GF-D8 (cell line): Measurements from ENCODE around the gene GSTO1.
"Not testable (repeated sequence)": the region's sequence is repeated elsewhere in the genome, so short reads cannot be mapped to it uniquely, and the experiment has no call there.

Source experiments
- DNase-seq: peaks from one replicate; lab custom pipeline; 2025; lab: John Stamatoyannopoulos, UW

Gene GSTO1

DNA sequence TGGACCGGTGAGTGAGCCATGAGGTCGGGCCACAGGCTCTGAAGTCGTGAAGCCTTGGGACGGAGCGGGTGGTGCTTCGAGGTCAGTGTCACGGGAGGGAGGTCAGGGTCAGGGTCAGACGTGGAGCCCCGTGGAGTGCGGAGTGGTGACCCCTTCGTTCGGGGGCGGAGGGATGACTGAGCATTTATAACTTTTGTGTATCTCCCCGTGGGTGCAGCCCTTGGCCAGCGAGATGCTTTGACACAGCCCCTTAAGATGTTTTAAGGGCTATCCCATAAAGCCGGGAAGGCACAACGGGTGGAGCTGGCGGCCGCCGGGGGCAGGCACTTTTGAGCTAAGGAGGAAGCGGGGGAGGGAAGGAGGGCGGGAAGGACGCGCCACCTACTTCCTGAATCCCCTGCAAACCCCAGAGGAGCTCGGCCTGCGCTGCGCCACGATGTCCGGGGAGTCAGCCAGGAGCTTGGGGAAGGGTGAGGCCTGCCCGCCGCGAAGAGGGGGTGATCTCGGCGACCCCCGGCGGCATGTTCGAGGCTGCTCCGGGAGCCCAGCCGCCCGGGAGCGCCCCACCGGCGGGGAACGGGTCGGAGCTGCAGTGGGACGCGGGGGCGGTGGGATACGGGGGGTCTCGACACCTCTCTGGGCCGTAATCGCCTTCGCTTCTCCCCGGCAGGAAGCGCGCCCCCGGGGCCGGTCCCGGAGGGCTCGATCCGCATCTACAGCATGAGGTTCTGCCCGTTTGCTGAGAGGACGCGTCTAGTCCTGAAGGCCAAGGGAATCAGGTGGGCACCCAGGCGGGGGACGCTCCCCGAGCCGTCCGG lies at the start of gene GSTO1:
TSS of gene GSTO1 (plus strand) at position 400 of the 818 bp plus-strand sequence. CDS start at position 437, 37 bp downstream.
- peak; percentile 75 for DNase-seq

DNA sequence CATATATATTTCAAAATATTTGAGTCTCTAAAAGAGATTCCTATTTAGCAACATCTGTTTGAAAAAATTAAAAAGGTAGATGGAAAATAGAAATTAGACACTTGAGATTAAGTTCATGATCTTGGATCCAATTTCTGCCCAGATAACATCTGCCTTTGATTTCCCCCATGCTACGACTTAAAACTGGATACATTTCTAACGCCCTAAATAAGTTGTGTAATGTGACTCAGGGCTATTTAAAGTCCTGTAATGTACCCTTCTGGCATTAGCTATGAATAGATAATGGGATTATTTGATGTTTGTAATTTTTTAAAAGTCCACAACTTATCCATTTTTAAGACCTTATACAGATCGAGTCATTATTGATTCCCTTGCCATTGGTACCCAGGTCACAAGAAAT lies 46.0 kb upstream of the GSTO1 start:
- DNase-seq: no peak

DNA sequence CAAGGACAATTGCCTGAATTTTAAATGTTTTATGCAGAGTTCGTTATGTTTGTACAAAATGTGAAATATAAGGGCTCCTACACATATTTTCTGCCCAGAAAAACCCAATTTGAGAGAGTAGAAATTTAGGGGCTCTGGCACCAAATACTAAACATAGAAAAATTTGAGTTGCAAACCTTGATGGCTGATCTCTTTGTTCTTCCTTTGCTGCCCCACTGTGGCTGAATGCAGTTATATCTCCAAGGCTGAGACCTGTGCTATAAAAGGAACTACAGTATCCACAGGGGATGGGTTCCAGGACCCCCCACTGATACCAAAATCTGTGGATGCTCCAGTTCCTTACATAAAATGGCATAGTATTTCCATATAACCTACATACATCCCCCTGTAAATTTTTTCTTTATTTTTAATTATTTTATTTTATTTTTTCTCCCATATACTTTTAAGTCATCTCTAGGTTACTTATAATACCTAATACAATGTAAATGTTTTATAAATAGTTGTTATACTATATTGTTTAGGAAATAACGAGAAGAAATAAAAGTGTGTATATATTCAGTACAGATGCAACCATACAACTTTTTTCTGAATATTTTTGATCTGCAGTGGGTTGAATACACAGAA lies 45.0 kb upstream of the GSTO1 start:
- no peak for DNase-seq

DNA sequence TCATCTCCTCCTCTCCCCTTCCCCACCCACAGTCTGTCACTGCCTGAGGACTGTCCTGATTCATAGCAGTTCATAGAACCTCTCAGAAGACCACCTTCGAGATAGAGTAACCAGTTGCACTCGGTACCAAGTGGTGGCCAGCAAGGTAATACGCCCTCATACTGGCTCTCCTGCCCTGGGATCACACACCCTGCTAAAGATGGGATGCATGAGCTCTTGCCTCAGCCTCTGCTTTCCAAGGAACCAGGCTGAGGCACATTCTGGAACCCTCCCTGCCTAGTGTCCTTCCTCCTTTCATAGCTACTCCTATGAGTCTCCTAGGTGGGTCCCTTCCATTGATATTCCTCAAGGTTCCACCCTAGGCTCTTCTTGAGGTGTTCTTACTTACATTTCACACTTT lies 38.1 kb upstream of the GSTO1 start:
- DNase-seq: no peak

DNA sequence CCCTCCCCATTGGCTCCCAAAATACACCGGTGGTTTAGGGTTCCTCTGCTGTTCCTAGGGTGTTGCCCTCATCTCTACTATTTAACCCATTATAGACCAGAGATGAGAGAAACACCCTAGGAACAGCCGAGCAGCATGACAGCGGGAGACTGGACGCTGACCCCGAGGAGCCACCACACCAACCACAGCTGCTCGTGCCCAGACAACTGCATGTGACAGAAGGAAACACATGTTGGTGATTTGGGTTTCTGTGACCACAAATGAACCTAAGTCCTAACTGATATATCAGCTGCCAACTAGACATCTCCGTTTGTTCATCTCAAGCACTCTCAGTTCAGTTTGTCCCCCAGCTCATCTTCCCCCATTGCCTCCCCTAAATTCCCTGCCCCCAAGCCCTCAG lies 35.9 kb upstream of the GSTO1 start:
- peak; percentile 9 for DNase-seq

DNA sequence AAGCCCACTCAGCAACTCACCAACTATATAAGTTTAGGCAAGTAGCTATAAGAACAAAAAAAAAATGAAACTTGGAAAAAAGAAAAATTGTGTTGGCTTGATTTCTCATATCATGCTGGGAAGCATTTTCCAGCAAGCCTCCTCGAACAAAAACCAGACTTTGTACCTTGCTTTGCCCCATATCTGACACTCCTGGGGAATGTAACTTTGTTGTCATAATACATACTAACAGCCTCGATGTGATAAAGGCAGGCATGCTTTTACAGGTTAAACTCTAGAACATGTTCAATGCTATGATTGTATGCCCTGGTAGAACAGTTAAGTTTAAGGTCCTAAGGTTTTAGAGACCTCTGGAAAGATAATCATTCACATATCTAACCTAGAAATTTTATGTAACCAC lies 34.2 kb upstream of the GSTO1 start:
- DNase-seq: no peak

DNA sequence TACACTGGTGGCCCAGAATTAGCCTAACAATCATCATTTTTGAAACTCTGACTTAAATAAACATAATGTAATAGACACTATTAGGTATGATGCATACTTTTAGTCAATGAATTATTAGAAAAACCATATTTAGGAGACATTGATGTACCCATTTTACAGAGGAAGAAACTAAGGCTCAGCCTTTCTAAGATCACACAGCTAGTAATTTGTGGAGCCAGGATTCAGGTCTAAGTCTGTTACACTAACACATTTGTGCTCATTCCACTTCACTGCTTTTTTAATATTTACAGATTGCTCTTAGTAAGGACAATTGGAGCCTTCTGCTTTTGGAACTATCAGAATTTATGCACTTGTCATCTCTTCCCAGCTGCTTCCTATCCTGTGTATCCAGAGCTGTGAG lies 31.4 kb upstream of the GSTO1 start:
- no peak for DNase-seq

DNA sequence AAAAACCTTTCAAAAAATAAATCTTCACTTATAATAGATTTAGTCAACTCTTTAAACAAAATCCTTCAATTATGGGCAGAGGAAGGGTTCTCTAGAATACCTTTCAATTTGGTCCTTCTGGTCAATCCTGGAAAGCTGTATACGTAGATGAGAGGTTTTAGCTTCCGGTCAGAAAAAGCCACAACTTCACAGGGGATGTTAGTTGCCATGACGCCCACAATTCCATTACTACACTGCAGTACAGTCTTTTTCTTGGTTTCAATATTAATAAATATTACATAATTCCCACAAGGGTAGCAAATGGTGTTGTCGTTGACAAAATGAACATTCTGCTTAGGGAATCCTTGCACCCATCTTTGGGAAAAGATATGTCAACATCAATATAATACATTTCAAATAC lies 24.2 kb upstream of the GSTO1 start:
- no peak for DNase-seq

DNA sequence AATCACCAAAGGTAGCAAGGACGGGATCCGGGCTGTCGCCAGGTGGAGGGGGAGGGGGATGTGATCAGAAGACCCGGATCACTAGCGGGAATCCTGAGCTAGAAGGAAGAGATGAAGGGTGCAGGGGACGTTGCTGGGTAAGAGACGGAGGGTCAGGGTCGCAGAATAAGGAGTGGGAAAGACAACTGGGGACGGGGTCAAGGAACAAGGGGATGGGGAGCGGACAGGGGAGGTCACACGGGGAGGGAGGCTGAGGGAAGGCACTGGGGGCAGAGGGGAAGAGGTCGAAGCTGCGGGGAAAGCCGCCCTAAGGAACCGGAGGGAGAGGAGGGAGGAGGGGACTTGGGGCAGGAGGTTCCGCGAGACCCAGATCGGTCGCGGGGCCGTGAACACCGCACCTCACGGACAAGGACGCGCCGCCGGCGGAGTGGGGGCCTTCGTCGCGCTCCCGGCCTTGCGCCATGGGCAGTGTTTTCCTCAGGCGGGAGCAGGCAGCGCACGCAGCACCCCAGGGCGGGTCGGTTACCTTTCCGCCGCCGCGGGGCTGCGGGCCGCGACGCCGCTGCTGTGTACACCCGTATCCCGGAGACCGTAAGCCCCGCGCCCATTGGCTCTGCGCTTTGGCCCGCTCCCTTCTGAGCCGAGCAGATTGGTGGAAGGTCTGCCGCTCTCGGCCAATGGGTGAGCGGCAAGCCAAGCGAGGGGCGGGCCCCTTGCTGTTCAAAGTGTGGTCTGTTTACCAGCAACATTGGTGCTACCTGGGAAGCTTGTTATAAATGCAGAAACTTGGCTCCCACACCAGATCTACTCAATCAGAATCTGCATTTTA lies 22.7 kb upstream of the GSTO1 start, which contains the start of gene CFAP43:
TSS of gene CFAP43 (minus strand) at position 581 of the 829 bp plus-strand sequence. CDS start at position 463, 118 bp downstream.
- DNase-seq: peak; percentile 75

DNA sequence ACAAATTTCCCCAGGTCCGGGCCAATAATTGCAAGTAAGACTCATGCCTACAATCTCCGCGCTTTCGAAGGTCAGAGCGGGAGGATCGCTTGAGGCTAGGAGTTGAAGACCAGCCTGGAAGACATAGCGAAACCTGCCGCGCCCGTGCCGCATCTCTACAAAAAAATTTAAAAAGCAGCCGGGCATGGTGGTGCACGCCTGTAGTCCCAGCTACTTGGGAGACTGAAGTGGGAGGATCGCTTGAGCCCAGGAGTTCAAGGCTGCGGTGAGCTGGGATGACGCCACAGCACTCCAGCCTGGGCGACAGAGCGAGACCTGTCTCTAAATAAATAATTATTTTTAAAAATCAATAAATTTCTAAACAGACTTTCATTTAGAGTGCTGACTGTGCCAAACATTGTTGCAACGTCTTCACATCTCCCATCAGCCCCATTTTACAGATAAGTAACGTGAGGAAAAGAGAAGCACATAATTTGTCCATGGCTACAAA lies 22.0 kb upstream of the GSTO1 start:
- DNase-seq: no peak

DNA sequence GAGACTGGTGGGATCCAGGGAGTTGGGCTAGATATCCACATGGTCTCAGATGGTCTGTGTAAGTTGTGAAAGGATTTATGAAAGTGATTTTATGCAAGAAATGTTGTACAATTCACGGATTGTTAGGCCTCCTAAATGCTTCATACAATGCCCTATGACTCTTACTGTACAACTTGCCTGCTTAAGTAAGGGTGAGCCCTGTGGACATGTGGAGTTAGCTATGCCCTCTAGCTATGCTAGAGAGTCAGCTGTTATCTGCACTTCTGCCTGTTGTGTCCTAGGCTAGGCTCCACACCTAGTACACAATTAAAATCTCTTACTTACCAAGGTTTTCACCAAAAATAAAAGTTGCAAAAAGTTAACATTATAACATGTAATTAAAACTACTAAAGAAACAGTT lies 20.9 kb upstream of the GSTO1 start:
- DNase-seq: no peak

DNA sequence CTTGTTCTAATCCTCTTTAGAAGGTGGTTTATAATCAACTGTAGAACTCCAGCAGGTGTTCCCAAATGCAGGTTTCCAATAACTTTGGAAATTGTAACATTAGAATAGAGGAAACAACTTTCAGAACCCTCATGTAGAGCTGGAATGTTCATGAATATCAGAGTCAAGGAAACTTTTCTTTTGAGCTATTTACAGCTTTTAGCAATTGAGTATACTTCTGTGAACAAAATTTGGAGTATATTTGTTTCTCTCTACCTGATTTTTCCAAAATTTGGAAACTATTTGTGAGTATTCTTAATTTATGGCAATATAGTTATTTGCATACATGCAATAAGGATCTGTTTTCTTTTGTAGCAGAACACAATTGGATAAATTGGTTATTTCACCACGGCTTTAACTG lies 19.8 kb upstream of the GSTO1 start:
- DNase-seq: no peak

DNA sequence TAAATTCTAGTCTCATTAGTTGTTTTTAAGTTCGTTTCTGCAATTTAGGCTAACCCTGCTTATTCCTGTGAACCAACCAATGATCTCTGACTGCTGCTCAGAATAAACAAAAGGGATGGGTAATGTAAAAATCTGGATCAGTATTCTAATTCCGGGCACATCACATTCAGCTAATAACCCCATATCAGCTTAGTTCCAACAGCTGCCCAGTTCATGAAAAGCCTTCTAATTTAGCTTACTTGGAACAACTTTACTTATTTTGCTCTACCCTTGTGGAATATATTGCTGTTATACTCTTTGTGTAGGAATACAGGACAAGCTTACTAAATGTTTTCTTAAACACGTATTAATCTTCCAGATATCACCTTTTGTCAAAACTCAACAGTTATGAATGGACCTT lies 18.9 kb upstream of the GSTO1 start:
- DNase-seq: no peak

DNA sequence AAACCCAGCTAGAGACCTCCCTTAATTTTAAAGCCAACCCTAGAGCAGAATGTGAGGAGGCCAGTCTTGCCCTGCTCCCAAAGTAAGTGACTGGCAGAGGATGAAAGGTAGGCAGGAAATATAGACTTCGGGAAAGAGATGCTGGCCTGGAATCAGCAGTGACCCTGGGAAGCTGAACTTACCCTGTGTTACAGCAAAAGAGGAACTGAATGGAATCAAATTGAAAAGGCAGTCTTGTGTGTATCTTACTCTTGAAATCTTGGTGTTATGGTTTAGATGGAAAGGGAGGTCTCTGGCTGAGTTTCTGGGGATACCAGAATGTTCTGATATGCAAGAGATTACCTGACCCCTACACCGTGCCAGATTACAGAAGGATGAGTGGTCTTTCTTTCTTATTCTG lies 14.6 kb upstream of the GSTO1 start:
- DNase-seq: no peak

DNA sequence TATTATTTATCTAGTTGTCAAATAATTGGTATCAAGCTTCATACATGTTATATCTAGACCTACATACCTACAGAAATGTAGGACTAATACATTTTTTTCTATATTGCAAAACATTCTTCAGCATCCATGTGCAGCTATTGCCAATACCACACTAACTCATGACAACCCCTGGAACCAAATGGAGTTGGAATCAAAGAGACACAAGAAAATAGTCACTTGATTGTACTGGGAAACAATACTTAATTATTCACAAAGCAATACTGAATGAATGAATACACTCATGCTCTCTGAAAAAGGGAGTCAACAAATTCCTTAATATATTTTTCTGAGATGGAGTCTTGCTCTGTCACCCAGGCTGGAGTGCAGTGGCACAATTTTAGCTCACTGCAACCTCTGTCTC lies 12.1 kb upstream of the GSTO1 start:
- no peak for DNase-seq

DNA sequence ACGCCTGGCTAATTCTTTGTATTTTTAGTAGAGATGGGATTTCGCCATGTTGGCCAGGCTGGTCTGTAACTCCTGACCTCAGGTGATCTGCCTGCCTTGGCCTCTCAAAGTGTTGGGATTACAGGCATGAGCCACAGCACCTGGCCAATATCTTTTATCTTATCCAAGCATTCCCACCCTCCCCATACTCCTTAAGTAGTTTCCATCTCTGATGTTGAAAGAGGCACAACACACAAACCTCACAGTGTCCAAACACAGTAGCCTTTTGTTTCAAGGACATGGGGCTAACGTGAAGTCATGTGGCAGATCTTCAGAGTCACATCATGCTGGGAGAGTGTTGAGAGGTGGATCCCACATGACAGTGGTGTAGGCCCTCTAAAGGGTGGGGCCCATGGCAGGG lies 11.7 kb upstream of the GSTO1 start:
- DNase-seq: not testable (repeated sequence)

DNA sequence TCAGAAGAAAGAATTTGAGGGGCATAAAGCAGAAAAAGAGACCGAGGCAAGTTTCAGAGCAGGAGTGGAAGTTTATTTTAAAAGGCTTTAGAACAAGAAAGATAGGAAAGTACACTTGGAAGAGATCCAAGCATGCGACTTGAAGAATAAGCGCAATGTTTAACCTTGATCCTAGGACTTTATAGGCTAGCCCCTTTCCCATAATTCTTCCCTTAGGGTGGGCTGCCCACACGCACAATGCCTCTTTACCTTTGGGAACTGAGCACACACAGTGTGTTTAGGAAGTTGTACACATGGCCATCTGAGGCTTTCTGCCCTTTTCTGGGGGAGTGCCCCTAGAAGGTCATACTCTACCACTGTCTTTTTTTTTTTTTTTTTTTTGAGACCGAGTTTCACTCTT lies 11.2 kb upstream of the GSTO1 start:
- no peak for DNase-seq

DNA sequence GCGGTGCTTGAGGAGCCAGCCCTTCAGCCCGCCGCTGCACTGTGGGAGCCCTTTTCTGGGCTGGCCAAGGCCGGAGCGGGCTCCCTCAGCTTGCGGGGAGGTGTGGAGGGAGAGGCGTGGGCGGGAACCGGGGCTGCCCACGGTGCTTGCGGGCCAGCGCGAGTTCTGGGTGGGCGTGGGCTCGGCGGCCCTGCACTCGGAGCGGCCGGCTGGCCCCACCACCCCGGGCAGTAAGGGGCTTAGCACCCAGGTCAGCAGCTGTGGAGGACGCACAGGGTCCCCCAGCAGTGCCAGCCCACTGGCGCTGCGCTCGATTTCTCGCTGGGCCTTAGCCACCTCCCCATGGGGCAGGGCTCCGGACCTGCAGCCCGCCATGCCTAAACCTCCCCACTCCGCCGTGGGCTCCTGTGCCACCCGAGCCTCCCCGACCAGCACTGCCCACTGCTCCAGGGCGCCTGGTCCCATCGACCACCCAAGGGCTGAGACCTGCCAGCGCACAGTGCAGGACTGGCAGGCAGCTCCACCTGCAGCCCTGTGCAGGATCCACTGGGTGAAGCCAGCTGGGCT lies 9.5 kb upstream of the GSTO1 start:
- no peak for DNase-seq

DNA sequence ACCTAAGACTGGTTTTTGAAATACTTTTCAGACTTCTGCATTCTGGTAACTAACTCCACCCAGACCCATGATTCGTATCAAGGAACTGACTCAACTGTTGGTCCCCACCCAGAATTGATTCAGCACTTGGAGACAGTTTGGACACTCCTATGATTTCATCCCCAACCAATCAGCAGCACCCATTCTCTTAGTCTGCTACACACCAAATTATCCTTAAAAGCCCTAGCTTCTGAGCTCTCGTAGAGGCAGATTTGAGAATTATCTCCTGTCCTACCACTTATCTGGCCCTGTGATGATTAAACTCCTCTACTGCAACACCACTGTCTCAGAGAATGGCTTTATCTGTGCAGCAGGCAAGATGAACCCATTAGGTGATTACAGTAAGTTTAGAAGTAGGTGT lies 7.7 kb upstream of the GSTO1 start:
- peak; percentile 58 for DNase-seq

DNA sequence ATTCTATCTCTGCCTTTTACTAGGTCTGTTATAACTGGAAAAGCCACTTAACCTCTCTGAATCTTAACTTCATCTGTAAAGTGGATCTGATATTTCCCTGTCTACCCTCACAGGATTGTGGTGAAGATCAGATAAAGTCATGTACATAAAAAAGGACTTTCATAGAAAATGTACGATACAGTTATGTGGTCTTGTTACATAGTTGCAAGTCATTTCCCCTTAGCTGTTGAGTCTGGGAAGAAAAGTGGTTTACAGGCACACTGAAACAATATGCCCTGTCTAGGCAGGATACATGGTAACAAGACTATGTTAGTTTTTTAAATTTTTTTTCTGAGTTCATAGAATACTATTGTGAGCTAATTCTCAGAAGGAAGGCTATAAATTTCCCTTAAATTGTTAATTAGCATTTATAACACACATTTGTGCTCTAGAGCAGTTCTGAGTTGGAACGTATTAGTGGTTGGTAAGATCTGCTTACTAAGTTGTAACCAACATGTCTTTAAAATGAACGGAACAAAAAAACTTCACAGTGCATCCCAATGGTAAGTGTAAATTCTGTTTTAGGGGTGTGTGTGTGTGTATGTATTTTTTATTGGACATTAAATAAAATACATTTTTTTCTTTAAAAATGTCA lies 7.1 kb upstream of the GSTO1 start:
- DNase-seq: peak; percentile 79

DNA sequence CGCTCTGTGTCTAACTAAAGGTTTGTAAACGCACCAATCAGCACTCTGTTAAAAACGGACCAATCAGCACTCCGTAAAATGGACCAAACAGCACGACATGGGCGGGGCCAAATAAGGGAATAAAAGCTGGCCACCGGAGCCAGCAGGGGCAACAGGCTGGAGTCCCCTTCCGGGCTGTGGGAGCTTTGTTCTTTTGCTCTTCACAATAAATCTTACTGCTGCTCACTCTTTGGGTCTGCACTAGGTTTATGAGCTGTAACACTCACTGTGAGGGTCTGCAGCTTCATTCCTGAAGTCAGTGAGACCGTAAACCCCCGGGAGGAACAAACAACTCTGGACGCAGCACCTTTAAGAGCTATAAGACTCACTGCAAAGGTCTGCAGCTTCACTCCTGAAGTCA lies 5.8 kb upstream of the GSTO1 start:
- DNase-seq: not testable (repeated sequence)

DNA sequence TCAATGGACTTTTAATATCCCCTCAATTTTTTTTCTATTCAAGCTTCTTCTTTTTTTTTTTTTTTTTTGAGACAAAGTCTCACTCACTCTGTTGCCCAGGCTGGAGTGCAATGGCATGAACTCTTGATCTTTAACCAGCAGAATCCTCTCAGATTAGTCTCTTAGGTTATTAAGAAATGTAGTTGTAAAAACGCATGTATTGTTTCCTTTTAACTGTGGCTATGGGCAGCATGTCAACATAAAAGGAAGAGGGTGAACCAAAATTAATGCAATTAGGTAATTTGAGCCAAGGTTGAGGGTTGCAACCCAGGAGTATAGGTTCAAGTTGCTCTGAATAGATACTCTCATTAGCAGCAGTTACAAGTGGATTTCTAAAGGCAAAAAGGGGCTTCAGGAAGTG lies 4.3 kb upstream of the GSTO1 start:
- DNase-seq: peak; percentile 46
